ENCODE measurements around the gene MYNN.
"Not testable (repeated sequence)": the region's sequence is repeated elsewhere in the genome, so short reads cannot be mapped to it uniquely, and the experiment has no call there.

MYNN gene

DNA sequence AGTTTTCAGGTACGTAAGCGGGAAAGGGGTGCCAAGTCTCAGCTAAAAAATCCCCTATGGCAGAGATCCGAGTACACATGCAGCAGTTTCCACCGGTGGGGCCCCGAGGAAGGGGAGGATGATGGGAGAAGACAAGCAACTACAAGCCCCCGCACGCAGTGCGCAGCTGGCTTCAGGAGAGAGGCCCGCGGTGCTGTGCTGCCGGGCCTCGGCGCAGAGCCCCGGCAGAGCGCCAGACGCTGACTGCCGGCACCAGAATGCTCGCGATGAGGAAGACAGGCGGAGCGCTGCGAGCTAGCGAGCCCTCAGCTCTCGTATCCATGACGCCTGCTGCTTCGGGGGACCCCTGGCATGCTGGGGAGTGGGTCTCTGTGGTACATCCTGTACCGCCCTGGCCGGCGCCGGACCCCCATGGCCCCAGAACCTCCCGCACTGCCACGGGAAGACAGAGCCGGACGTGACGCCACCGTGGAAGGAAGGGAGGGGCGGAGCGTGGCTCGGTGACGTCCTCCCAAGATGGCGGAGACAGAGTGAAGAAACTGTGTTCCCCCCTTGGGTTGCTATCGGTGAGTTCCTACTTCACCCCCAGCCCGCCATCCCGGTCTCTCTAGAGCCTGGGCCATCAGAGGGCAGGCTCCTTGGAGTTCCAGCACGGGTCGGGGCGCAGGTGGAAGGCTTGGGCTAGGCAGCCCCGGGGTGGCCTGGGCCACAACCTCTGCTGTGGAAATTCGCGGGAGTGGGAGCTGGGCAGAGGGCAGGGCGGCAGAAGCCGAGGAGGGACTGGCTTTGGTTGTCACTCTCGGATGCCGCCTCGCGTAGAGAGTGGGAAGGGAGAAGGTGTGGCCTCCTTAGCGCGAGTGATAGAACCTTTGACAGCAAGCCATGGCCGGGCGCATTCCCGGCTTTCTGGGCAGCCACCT is at the start of gene MYNN:
Gene MYNN, plus strand, starts transcription at position 500 of the 920 bp plus-strand sequence. CDS start 900 bp downstream, outside the sequence.
- DNase-seq (ENCODE audit: low read depth in 2 of 2): peak in 1 of 2 experiments; percentile 66

DNA sequence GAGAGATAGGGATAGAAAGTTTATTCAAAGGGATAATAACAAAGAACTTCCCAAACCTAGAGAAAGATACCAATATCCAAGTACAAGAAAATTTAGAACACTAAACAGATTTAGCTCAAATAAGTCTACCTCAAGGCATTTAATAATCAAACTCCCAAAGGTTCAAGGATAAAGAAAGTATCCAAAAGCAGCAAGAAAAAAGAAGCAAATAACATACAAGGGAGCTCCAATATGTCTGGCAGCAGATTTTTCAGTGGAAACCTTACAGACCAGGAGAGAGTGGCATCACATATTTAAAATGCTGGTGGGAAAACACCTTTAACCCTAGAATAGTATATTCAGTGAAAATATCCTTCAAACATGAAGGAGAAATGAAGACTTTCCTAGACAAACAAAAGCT is 41.3 kb upstream of the MYNN start:
- DNase-seq (ENCODE audit: low read depth in 2 of 2): not testable (repeated sequence)

DNA sequence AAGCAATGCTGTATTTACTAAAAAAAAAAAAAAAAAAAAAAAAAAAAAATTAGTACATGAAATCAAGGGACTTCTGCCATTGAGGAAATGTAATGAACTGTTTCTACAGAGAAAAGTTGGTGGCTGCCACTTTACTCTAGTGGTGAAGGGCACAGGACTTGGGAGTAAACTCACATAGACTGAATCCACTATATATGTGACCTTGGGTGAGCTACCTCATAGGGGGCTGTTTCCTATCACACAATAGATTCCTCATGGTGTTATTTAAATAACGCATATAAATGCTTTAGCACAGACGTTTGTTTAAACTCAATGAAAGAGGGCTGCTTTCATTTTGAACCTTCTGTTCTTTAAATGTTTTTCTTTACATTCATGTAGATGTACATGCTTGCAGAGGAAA is 34.1 kb upstream of the MYNN start:
- DNase-seq (ENCODE audit: low read depth in 2 of 2): no peak

DNA sequence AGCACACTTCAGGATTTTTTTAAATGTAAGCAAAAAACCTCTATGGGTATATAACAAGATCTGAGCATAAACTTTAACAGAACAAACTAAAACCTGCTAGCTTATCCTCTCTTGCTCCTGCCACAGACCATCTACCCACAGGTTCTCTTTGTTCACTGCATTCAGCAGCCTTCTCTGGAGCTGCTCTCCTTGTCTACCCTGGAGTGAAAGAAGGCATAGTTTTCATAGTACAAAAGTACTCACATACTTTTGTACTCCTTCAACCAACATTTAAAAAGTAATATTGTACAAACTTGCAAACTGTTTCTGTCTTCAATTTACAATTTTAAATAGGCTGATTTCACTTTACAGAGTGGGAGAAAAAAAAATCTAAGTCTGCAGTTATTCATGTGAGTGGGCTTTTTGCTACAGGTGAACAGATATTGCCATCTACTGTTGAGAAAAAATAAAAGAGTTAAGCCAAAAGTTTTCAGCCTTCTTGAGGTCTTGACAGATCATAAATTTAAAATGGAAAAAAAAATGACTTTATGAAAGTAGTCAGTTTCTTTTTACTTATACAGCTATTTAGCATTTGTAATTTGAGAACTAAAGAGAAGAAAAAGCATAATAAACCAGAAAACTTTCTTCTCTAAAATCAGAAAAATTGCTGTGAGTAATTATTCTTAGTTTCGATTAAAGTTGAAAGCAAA is 28.7 kb upstream of the MYNN start:
- no peak for DNase-seq (ENCODE audit: low read depth in 2 of 2)

DNA sequence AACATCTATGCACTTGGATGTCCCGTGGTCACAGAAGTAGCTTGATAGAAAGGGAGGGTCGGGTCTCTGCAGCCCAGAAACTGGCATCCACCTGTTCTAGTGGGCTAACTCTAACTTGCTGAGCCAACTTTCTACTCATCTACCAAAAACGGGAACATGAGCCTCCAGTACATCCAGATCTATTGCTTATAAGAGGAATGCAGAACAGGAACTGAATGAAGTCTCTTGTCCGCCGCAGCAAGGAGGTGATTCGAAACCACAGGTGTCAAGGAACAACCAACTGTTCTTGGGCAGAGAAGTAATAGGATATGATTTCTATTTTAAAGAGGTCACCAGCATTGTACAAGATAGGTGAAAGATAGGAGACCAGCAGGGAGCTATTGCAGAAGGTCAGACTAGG is 26.3 kb upstream of the MYNN start:
- DNase-seq (ENCODE audit: low read depth in 2 of 2): no peak

DNA sequence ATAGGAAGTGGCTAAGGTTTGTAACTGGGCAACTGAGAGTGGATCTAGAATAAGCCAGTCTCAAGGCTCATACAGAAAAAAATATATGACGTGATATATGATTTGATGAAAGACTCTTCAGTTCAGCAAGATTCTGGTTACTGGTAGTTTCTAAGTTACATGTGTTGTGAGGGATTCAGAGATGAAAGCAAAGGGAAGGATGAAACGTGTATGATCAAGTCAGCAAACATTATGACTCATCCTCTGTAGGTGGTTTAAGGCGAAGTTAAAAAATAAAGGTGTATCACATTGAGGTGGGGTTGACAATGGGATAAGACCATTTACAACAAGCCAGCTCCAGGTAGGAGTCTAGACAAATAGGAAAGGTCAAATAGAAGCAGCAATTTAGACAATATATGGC is 24.5 kb upstream of the MYNN start:
- DNase-seq (ENCODE audit: low read depth in 2 of 2): no peak

DNA sequence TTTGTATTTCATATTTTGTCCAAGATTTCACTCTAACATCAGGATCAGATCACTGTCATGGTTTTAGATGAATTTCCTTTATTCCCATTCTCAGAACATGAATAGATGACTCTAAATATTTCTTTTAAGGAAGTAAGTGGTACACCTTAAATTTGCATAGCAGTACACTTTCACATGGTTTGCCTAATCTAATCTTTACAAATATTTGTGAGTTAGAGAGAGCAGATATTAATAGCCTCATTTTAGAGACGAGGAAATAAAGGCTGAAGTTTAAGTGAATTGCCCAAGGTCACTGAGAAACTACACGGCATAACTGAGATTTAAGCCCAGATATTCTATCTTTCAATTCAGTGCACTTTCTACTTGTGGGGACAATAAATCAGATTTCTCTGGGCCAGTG is 22.5 kb upstream of the MYNN start:
- no peak for DNase-seq (ENCODE audit: low read depth in 2 of 2)

DNA sequence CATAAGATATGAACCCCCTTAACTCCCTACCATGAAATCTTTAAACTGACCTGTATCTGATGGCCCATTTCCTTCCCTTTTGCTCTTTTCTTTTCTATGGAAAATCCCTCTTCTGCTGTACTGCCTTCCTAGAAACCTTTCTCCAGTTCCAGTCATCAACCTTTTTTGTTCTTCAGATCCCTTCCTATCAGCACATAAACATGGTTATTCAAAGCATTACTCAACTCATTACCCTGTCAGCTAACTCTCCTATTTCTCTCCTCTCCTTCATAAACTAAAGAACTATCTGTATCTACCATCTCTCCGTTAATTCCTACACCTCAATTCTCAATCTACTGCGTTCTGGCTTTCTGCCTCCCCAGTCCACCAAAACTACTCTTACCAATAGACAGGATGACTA is 21.3 kb upstream of the MYNN start:
- no peak for DNase-seq (ENCODE audit: low read depth in 2 of 2)

DNA sequence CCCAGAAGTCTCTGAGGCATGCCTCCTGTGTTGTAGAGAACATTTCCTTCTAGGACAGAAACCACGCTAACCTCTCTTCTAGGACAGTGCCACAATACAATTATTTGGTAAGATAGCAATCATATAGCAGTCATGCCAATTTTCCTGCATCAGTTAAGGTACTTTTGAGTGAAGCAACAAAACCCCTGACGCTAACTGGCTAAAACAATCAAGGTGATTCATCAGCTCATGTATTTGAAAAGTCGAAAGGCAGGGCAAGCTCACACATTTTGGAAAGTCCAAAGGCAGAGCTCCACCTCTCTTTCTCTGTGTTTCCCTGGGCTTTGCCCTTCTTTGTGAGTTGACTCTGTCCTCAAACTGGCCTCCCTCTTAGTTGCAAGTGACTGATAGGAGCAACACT is 18.5 kb upstream of the MYNN start:
- DNase-seq (ENCODE audit: low read depth in 2 of 2): no peak

DNA sequence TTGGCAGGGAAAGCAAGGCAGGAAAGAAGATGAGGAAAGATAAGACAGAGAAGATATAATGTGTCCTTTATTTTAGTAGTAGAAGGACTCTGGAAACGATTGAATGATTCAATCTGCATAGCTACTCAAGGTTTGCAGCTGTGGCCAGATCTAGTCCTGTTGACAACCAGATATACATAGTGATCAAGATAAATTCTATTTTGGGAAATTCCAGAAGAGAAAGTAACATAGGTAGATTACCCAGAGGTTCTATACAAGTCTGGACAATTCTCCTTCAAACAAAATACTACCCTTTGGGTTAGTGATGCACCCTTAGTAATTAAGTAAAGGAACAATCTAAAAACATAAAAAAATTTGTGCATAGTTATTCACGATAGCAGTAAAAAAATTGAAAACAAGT is 17.7 kb upstream of the MYNN start:
- no peak for DNase-seq (ENCODE audit: low read depth in 2 of 2)

DNA sequence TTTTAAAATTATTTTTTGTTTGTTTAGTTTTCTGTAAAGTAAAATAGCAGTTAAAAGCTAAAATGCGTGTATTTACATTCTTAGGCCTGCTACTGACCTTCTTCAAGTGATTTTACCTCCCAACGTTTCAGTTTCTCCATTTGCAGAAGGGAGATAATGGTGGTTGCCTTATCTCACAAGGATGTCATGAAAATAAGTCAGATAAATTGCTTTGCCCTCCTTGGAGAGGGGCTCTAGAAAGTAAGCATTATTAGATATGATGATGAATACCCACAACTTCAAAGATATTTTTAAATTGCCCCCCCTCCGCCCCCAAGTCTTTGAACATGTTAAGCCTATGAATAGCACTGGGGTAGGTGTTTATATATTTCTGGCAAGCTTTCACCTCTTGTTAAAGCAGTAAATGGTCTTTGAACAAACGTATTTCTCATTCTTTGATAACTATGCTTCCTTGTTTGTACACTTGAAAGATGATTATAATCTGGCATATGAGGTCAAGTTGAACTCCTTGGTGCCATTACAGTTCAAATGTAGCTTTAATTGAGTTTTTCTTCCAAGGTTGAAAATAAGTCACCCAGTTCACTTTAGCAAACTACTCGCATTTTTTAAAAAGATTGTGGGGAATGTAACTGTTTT is 14.7 kb upstream of the MYNN start:
- no peak for DNase-seq (ENCODE audit: low read depth in 2 of 2)

DNA sequence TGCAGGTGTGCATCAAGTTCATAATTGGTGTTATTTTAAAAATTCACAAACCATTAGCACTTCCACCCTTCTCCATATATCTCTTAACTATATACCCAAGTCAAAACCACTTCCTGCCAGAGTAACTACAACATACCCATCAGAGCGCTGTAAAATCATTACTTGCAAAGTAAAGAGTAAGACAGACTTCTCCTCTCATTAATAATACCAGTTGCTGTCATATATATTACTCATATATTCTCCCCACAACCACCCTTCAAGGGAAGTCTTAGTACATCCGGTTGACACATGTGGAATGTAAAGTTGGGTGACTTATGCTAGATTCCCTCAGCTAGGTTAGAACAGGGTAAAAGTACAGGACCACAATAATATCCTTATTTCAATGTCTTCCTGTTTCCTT is 13.9 kb upstream of the MYNN start:
- no peak for DNase-seq (ENCODE audit: low read depth in 2 of 2)

DNA sequence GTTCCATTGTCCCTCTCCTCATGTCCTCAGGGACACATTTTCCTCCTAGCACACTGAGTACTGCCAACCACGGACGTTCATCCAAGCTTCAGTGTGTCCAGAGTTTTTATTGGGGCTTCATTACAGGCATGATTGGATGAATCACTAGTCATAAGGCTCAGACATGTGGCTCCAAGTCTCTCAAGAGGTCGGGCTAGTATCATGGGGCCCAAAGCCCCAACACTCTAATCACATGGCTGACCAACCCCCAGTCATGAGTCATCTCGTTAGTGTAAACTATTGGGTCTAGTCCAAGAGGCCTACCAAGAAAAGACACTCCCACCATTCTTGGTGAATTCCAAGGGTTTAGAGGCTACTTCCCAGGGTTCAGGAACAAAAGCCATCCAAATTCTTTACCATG is 12.7 kb upstream of the MYNN start:
- DNase-seq (ENCODE audit: low read depth in 2 of 2): no peak

DNA sequence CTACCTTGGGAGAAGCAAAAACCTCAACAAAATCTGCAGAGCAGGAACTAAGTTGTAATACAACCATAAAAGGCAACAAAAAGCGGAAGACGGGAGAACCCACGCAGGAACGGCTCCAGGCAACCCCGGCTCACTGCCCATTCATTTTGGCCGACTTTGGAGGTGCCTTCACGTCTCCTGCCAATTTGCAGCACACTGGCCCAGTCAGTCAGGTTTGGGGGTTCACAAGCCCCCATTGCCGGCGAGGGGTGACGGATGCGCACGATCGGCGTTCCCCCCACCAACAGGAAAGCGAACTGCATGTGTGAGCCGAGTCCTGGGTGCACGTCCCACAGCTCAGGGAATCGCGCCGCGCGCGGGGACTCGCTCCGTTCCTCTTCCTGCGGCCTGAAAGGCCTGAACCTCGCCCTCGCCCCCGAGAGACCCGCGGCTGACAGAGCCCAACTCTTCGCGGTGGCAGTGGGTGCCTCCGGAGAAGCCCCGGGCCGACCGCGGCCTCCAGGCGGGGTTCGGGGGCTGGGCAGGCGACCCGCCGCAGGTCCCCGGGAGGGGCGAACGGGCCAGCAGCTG is 8.8 kb upstream of the MYNN start:
- peak in 1 of 2 experiments; percentile 16 for DNase-seq (ENCODE audit: low read depth in 2 of 2)

DNA sequence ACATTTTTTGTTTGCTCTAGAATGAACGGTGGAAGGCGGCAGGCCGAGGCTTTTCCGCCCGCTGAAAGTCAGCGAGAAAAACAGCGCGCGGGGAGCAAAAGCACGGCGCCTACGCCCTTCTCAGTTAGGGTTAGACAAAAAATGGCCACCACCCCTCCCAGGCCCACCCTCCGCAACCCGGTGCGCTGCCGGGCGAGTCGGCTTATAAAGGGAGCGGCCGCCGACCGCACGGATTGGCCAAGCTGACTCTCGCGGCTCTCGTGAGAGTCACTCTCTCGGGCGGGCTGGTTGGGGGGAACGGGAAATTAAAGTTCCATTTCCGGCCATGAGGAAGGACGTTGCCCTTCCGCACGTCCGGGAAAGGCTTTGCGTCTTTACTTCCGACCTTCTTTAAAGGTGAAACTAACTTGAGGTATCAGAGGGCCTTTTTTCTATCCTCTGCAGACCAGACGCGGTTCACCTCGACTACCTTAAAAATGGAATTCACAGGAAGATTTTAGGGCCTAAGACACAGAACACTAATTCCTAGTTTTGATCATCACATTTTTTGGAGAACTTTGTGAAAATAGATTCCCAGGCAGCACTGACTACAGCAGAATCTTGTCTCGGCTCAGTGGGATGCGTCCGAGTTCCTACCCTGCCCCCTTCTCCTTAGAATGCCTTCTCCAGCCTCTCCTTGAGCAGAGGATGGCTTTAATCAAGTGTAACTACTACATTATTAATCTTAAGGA is 8.1 kb upstream of the MYNN start, which contains the start of gene TERC:
Gene TERC, minus strand, starts transcription at position 179 of the 731 bp plus-strand sequence.
- peak; percentile 81 to 85 for DNase-seq (ENCODE audit: low read depth in 2 of 2)

DNA sequence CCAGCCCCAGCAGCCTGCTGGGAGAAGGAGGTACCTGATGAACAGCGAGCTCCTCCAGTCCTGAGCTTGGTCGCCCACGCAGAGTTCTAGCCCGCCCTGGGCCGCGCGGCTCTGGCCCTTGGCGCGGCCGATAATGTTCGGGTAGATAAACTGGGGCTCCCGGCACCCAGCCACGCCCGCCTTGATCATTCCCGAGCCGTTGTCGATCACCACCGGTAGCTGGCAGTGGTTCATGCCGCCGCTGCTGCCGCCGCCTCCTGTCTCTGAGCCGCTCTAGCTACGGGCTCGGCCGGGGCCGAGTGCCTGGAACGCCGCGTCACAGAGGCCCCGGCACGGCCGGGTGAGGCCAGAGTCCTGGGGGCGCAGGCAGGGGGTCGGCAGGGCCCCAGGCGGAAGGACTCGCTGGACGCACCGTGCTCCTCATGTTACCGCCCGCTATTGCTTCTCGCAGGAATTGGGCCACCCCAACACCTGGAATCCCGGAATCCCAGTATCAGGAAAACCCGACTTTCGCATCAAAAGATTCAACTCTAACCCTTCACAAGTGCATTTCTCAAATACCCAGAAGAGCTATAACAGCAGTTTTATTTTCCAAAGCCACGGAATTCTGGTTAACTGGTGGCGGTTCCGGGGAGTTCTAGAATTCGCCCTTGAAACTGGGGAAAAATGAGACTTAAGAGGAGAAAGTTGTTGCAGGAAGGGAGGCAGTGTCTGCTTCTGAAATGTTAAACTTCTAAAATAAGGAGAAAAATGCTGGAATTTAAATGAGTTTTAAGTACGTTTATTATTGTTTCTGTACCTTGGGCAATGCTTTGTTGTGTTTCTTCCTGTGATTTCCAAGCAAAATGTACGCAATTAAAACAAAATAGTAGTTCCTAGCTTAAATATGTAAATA is 3.7 kb upstream of the MYNN start, which contains the start of gene ACTRT3:
Gene ACTRT3, minus strand, starts transcription at position 275 of the 895 bp plus-strand sequence. Its CDS starts 41 bp downstream, at position 234.
- peak in 1 of 2 experiments; percentile 18 for DNase-seq (ENCODE audit: low read depth in 2 of 2)

DNA sequence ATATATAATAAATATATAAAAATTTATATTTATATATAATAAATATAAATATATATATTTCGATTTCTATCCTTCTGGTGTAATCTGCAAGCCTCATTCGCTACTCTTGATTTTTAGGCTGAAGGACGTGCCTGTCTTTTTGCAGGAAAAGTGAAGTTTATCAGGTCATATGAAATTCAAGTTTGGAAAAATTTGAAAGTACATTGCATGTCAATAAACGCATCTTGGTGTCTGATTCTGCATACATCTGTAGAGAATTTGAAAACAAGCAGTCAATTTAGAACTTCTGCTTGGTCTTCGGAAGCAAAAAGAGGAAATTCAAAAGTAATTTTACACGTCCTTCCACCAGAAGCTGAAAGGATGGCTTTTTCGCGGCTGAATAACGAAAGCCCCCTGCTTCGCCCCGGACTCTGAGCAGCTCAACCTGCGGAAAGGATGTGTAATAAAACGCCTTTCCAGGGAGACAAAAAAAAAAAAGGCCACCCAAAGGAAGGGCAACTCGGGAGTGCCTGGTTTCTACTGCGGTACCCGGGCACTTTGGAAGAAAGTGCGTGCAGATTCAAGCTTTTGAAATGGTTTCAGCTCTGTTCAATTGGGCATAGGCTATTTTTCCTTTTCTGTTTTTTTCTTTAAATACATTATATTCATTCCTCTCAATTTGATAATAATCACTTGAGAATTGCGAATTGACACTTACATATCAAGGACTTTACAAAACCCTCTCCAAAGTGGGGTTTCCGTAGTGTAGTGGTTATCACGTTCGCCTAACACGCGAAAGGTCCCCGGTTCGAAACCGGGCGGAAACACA is 1.5 kb upstream of the MYNN start:
- peak in 1 of 2 experiments; percentile 66 for DNase-seq (ENCODE audit: low read depth in 2 of 2)

DNA sequence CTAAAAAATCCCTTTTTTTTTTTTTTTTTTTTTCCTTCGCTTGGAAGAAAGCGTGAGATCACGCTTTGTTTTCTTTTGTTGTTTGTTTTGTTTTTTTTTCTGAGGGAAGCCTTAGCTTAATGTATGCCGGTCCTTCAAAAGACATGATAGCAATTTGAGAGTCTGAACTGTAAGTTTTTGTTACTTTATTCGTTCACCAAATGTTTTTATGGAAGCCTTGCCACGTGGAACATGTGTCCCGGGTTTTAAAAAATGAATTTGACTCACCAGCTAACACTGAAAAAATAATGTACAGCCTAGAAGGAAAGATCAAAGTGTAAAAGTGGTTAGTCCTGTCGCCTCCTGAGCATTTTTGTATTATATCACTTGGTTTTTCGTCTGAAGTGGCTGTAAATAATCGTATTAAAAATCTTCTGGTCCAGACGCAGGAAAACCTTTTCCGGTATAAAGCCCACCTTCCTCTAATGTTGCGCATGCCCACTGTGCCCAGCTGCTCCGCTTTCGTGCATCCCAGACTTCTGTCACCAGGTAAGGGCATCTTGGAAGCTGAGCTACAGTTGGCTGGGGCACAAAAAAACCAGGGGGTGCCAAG is 795 bp upstream of the MYNN start:
- peak in 1 of 2 experiments; percentile 62 for DNase-seq (ENCODE audit: low read depth in 2 of 2)

DNA sequence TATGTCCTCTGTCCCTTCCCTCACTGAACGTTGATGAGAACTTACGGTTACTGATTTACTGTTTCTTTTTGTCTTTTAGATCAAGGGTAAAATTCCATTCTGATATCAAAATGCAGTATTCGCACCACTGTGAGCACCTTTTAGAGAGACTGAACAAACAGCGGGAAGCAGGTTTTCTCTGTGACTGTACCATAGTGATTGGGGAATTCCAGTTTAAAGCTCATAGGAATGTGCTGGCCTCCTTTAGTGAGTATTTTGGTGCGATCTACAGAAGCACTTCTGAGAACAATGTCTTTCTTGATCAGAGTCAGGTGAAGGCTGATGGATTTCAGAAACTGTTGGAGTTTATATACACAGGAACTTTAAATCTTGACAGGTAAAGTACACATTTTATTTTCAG is 990 bp downstream of the MYNN start:
- DNase-seq (ENCODE audit: low read depth in 2 of 2): no peak
